ENCODE data around the gene SAA1. TPM values are rescaled to one million over a fixed set of nuclear protein-coding genes. Genes with fewer than 3 reads are reported as not detected.

SAA1 gene
- not detected in 2 replicates for total RNA-seq

DNA sequence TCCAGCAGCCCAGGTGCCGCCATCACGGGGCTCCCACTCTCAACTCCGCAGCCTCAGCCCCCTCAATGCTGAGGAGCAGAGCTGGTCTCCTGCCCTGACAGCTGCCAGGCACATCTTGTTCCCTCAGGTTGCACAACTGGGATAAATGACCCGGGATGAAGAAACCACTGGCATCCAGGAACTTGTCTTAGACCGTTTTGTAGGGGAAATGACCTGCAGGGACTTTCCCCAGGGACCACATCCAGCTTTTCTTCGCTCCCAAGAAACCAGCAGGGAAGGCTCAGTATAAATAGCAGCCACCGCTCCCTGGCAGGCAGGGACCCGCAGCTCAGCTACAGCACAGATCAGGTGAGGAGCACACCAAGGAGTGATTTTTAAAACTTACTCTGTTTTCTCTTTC lies at the start of gene SAA1:
TSS of gene SAA1 (plus strand) at position 316 of the 400 bp plus-strand sequence. CDS start 624 bp downstream, outside the sequence.

DNA sequence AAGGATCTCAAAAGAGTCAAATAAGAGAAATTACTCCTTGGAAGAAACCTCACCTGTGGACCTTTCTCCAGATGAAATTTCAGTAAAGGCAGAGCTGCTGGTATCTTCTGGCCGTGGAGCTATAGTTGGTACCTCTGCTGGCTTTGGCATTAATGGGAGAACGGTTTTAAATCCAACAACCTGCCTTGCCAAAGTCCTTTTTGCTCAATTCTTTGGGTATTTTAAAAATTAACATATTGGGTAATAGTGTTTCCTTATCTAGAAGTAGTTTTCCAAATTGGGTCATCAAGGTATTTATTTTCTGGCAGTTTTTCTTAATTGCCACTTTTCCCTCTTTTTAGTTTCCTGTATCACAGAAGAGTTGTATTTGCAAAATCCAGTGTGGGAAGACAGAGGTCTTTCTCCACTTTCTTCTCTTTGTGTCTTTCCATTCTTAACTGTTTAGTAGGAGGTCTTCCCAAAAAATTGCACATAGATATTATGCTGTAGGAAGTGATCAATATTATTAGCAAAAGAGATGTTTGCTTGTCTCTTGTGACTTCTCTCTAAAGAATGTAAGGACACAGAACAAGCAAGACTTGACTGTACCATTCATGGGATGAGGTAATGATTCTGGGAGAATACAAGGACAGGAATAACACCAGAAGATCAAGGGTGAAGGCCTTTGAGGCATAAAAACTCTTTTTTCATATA lies 29.3 kb upstream of the SAA1 start, which contains the start of gene SAA4:
TSS of gene SAA4 (minus strand) at position 139 of the 693 bp plus-strand sequence. CDS start 876 bp downstream, outside the sequence.

DNA sequence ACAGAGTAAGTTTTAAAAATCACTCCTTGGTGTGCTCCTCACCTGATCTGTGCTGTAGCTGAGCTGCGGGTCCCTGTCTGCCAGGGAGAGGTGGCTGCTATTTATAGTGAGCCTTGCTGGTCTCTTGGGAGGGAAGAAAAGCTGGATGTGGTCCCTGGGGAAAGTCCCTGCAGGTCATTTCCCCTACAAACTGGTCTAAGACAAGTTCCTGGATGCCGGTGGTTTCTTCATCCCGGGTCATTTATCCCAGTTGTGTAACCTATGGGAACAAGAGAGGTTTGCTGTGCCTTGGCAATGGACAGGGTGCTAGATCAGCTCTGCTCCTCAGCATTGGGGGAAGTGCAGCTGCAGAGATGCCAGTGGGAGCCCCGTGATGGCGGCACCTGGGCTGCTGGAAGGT lies 17.5 kb upstream of the SAA1 start, which contains the start of gene SAA2:
TSS of gene SAA2 (minus strand) at position 108 of the 400 bp plus-strand sequence. CDS start 657 bp downstream, outside the sequence.

Other genes starting within 250 kb of the SAA1 start
- gene TPH1, start 220.0 kb upstream of the SAA1 start, total RNA-seq, result not detected in 2 replicates
- 26.3 and 34.0 TPM in 2 replicates for gene SAAL1, start 160.2 kb upstream of the SAA1 start, total RNA-seq
- gene MRGPRX3, start 133.7 kb upstream of the SAA1 start, total RNA-seq, result not detected in 2 replicates
- gene MRGPRX4, start 93.4 kb upstream of the SAA1 start, total RNA-seq, result not detected in 2 replicates
- gene SAA4, start 29.5 kb upstream of the SAA1 start, total RNA-seq, result not detected in 2 replicates
- gene SAA2, start 17.6 kb upstream of the SAA1 start, total RNA-seq, result not detected in 2 replicates
- 25.3 and 38.0 TPM in 2 replicates for gene HPS5, start 55.9 kb downstream of the SAA1 start, total RNA-seq
- gene GTF2H1, start 56.3 kb downstream of the SAA1 start, total RNA-seq, result 58.5 and 64.0 TPM in 2 replicates
- gene LDHA, start 128.3 kb downstream of the SAA1 start, total RNA-seq, result 614 and 722 TPM in 2 replicates
- gene LDHC, start 146.1 kb downstream of the SAA1 start, total RNA-seq, result 0.32 TPM in 1 of 2 replicates, not detected in the other
- gene LDHAL6A, start 189.6 kb downstream of the SAA1 start, total RNA-seq, result not detected in 2 replicates

Measured in epithelial cell of umbilical artery (primary cell).